Loucy (cell line): Measurements from ENCODE around the gene PRELP.
"Not testable (repeated sequence)": the region's sequence is repeated elsewhere in the genome, so short reads cannot be mapped to it uniquely, and the experiment has no call there.

Experiments used
- H2AFZ ChIP-seq: fragments of 200-600 bp; sonication (generic); 2 replicates; pipeline ENCODE4 v1.6.0; 2016; ENCODE audit warnings: antibody characterized with exemption, mild to moderate bottlenecking, low read length, moderate library complexity
- H3F3A ChIP-seq: fragments of 200-600 bp; 2 replicates; pipeline ENCODE4 v1.6.0; 2016; ENCODE audit warnings: antibody characterized with exemption, low read depth, mild to moderate bottlenecking
- H3K27me3 ChIP-seq: fragments of 200-600 bp; sonication (generic); 2 replicates; pipeline ENCODE4 v1.6.1; 2014; ENCODE audit warnings: low read length, mild to moderate bottlenecking; ENCODE audit not compliant: insufficient read depth, poor library complexity, severe bottlenecking
- H3K36me3 ChIP-seq: fragments of 200-600 bp; sonication (generic); 2 replicates; pipeline ENCODE4 v1.6.1; 2016; ENCODE audit warnings: low read length; ENCODE audit not compliant: insufficient read depth
- H3K4me1 ChIP-seq: fragments of 200-600 bp; sonication (generic); 2 replicates; pipeline ENCODE4 v1.5.1; 2014; ENCODE audit warnings: low read length, mild to moderate bottlenecking; ENCODE audit not compliant: insufficient read depth, poor library complexity, severe bottlenecking
- H3K4me2 ChIP-seq: fragments of 200-600 bp; sonication (generic); 2 replicates; pipeline ENCODE4 v1.6.0; 2014; ENCODE audit warnings: antibody characterized with exemption, low read length, low read depth, mild to moderate bottlenecking; ENCODE audit not compliant: poor library complexity, severe bottlenecking
- H3K4me3 ChIP-seq: fragments of 200-600 bp; sonication (generic); 2 replicates; pipeline ENCODE4 v1.5.1; 2014; ENCODE audit warnings: low read length, mild to moderate bottlenecking, mixed read lengths; ENCODE audit not compliant: poor library complexity, severe bottlenecking
- H3K79me2 ChIP-seq: fragments of 200-600 bp; sonication (generic); 2 replicates; pipeline ENCODE4 v1.6.1; 2014; ENCODE audit warnings: low read length; ENCODE audit not compliant: insufficient read depth
- H3K9ac ChIP-seq: fragments of 200-600 bp; sonication (generic); 2 replicates; pipeline ENCODE4 v1.6.0; 2014; ENCODE audit warnings: mild to moderate bottlenecking, low read depth, low read length, moderate library complexity; ENCODE audit not compliant: poor library complexity, severe bottlenecking
- H3K9me2 ChIP-seq: fragments of 200-600 bp; sonication (generic); replicated peaks from 2 replicates; pipeline ENCODE4 v1.6.1; 2016; ENCODE audit warnings: low read depth, low read length, mixed read lengths
- H3K9me3 ChIP-seq: fragments of 200-600 bp; sonication (generic); 2 replicates; pipeline ENCODE4 v1.6.1; 2014; ENCODE audit warnings: mild to moderate bottlenecking, antibody characterized with exemption, low read length, low read depth; ENCODE audit not compliant: insufficient read depth
- H4K20me1 ChIP-seq: fragments of 200-600 bp; sonication (generic); 2 replicates; pipeline ENCODE4 v1.6.0; 2014; ENCODE audit warnings: antibody characterized with exemption, low read length, mild to moderate bottlenecking; ENCODE audit not compliant: insufficient read depth, poor library complexity, severe bottlenecking
- EZH2phosphoT487 ChIP-seq: fragments of 200-600 bp; IDR thresholded peaks from 2 replicates; pipeline ENCODE4 v1.6.1; 2018; ENCODE audit warnings: antibody characterized with exemption, mild to moderate bottlenecking, moderate library complexity, borderline replicate concordance
- TF ChIP-seq, protein P1 (sequence below): fragments of 200-600 bp; sonication (generic); conservative IDR thresholded peaks from 2 replicates; pipeline ENCODE4 v1.5.1; 2014; ENCODE audit warnings: mild to moderate bottlenecking, antibody characterized with exemption, low read length

The PRELP gene

DNA sequence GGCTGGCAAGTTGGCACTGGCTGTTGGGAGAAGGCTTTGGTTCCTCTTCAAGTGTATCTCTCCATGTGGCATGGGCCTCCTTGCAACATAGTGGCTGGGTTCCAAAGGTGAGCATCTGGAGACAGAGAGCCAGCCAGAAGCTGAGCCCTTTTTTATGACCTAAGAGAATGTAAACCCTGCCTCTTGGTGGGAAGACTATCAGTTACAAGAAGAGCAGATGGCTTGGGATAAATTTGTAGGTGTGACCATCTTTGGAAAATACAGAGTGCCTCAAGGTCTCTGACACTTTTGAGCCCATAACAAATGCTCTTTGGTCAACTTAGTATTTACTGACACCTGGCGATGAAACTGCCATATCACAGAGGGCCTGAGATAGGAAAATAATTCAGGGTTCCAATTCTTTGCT, 31.4 kb upstream of the PRELP start:
- no peaks in the 10 kb centered on the region for H3K9me2 ChIP-seq
- no peaks in the 10 kb centered on the region for H3K4me1 ChIP-seq
- no peaks in the 10 kb centered on the region for H3K79me2 ChIP-seq
- no peak overlapping the region for H2AFZ ChIP-seq
- no peak overlapping the region for H3K4me3 ChIP-seq
- TF ChIP-seq, protein P1, sequence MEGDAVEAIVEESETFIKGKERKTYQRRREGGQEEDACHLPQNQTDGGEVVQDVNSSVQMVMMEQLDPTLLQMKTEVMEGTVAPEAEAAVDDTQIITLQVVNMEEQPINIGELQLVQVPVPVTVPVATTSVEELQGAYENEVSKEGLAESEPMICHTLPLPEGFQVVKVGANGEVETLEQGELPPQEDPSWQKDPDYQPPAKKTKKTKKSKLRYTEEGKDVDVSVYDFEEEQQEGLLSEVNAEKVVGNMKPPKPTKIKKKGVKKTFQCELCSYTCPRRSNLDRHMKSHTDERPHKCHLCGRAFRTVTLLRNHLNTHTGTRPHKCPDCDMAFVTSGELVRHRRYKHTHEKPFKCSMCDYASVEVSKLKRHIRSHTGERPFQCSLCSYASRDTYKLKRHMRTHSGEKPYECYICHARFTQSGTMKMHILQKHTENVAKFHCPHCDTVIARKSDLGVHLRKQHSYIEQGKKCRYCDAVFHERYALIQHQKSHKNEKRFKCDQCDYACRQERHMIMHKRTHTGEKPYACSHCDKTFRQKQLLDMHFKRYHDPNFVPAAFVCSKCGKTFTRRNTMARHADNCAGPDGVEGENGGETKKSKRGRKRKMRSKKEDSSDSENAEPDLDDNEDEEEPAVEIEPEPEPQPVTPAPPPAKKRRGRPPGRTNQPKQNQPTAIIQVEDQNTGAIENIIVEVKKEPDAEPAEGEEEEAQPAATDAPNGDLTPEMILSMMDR, result no peak
- TF ChIP-seq EZH2phosphoT487, result no peak
- H3F3A ChIP-seq, result no peaks in the 10 kb centered on the region
- no peaks in the 10 kb centered on the region for H4K20me1 ChIP-seq
- no peak overlapping the region for H3K4me2 ChIP-seq
- H3K9ac ChIP-seq, result no peak overlapping the region
- H3K9me3 ChIP-seq, result no peaks in the 10 kb centered on the region
- no peaks in the 10 kb centered on the region for H3K27me3 ChIP-seq
- H3K36me3 ChIP-seq, result no peaks in the 10 kb centered on the region

DNA sequence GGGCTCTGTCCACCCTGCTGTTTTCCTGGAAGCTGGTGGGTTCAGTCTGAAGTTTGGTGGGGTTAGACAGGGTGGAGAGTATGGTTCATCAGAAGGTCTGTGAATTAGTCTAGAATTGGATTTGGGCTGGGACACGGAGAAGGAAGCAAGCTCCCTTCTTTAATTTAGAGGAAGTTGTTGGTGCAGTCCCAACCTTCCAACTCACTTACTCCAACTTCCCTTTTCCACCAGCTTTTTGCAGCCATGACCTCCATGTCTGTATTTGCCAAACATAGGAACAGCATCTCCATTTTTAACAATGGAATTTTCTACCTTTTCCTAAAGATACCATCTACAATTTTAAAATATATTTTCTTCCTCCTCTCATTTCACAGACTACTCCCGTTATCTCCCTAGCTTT, 28.5 kb upstream of the PRELP start:
- H3K9me2 ChIP-seq, result no peaks in the 10 kb centered on the region
- H4K20me1 ChIP-seq, result no peaks in the 10 kb centered on the region
- H3K27me3 ChIP-seq, result no peaks in the 10 kb centered on the region
- no peaks in the 10 kb centered on the region for H3K9me3 ChIP-seq
- H3K4me3 ChIP-seq, result no peak overlapping the region
- H3K79me2 ChIP-seq, result no peaks in the 10 kb centered on the region
- no peak overlapping the region for H2AFZ ChIP-seq
- H3F3A ChIP-seq, result no peaks in the 10 kb centered on the region
- H3K9ac ChIP-seq, result no peak overlapping the region
- no peaks in the 10 kb centered on the region for H3K36me3 ChIP-seq
- no peak overlapping the region for H3K4me2 ChIP-seq
- no peaks in the 10 kb centered on the region for H3K4me1 ChIP-seq
- no peak for TF ChIP-seq EZH2phosphoT487
- TF ChIP-seq, protein P1, result no peak

DNA sequence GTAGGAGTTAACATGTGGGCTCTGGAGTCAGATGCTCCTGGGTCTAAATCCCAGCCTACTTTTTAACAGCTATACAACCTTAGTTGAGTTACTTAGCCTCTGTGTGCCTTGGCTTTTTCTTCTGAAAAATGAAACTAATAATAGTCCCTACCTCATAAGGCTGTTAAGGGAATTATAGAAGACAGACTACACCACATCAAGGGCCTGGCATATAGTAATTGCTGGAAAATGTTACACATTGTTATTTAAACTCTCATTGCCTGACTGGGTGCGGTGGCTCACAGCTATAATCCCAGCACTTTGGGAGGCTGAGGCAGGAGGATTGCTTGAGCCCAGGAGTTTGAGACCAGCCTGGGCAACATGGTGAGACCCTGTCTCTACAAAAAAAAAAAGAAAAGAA, 28.0 kb upstream of the PRELP start:
- not testable (repeated sequence) for H3K27me3 ChIP-seq, H3K4me1 ChIP-seq, H3F3A ChIP-seq, H3K79me2 ChIP-seq, H3K4me2 ChIP-seq, H2AFZ ChIP-seq, H3K9me2 ChIP-seq, H3K9ac ChIP-seq, H4K20me1 ChIP-seq, H3K36me3 ChIP-seq, H3K4me3 ChIP-seq, H3K9me3 ChIP-seq

DNA sequence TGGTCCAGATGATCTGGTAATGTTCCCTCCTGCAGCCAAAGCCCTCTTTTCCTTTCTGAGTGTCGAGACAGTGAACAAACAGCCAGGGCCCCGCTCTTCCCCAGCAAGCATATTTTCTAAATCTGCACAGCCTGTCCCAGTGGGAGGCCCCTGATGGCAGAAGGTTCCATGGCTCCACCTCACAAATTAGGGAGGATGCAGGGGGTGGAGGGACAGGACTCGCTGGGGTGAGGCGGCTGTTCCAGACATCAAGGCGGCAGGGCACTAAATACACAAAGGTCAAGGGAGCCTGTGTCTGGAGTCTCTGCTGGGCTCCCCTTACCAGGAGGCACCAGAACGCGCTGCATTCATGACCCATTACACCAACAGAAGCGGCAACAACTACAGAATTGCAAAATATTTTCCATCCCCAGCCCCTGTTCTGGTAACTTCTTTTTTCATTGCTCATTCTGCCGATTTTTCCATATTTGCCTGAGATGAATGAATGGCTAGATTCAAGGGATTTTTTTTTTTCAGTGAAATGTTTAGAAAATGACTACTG, 27.0 kb upstream of the PRELP start:
- H2AFZ ChIP-seq, result no peak overlapping the region
- H3K36me3 ChIP-seq, result no peaks in the 10 kb centered on the region
- no peaks in the 10 kb centered on the region for H3K9me2 ChIP-seq
- no peak overlapping the region for H3K4me2 ChIP-seq
- no peak for TF ChIP-seq EZH2phosphoT487
- TF ChIP-seq, protein P1, result no peak
- H3K9me3 ChIP-seq, result no peaks in the 10 kb centered on the region
- no peaks in the 10 kb centered on the region for H3K79me2 ChIP-seq
- H3K9ac ChIP-seq, result no peak overlapping the region
- no peaks in the 10 kb centered on the region for H3K27me3 ChIP-seq
- H4K20me1 ChIP-seq, result no peaks in the 10 kb centered on the region
- H3K4me3 ChIP-seq, result no peak overlapping the region
- no peaks in the 10 kb centered on the region for H3F3A ChIP-seq
- no peaks in the 10 kb centered on the region for H3K4me1 ChIP-seq
